Neutrophil (primary cell): ENCODE results near the gene FATE1.

Experiments used
- H3K27ac ChIP-seq: fragments of 200-600 bp; sonication (generic); 2 replicates; pipeline ENCODE4 v1.5.1; 2016; ENCODE audit warnings: mild to moderate bottlenecking, moderate library complexity
- H3K27me3 ChIP-seq: fragments of 200-600 bp; sonication (generic); 2 replicates; pipeline ENCODE4 v1.6.0; 2016; ENCODE audit warnings: mild to moderate bottlenecking
- H3K36me3 ChIP-seq: fragments of 200-600 bp; sonication (generic); 2 replicates; pipeline ENCODE4 v1.5.1; 2017
- H3K4me1 ChIP-seq, 2 experiments: fragments of 200-600 bp in 1 of 2; sonication (generic) in 1 of 2; 1 replicate in 1 of 2; 2 replicates in 1 of 2; pipeline versions ENCODE4 v1.5.1 to v1.6.1; 2013 to 2016; ENCODE audit warnings: low read depth in 1 of 2, low read length in 1 of 2, mild to moderate bottlenecking in 1 of 2, moderate library complexity in 1 of 2; ENCODE audit not compliant: control insufficient read depth in 1 of 2, insufficient read depth in 1 of 2
- H3K4me3 ChIP-seq, 2 experiments: fragments of 200-600 bp in 1 of 2; sonication (generic) in 1 of 2; 1 replicate in 1 of 2; 2 replicates in 1 of 2; pipeline ENCODE4 v1.5.1; 2013 to 2016; ENCODE audit warnings: low read depth in 1 of 2, low read length in 1 of 2, mild to moderate bottlenecking in 1 of 2, moderate library complexity in 1 of 2
- H3K9me3 ChIP-seq: fragments of 200-600 bp; sonication (generic); 2 replicates; pipeline ENCODE4 v1.5.1; 2016
- TF ChIP-seq, protein P1 (sequence below): fragments of 200-600 bp; sonication (generic); IDR thresholded peaks from 2 replicates; pipeline ENCODE4 v1.5.1; 2016; ENCODE audit warnings: antibody characterized with exemption

FATE1 gene

DNA sequence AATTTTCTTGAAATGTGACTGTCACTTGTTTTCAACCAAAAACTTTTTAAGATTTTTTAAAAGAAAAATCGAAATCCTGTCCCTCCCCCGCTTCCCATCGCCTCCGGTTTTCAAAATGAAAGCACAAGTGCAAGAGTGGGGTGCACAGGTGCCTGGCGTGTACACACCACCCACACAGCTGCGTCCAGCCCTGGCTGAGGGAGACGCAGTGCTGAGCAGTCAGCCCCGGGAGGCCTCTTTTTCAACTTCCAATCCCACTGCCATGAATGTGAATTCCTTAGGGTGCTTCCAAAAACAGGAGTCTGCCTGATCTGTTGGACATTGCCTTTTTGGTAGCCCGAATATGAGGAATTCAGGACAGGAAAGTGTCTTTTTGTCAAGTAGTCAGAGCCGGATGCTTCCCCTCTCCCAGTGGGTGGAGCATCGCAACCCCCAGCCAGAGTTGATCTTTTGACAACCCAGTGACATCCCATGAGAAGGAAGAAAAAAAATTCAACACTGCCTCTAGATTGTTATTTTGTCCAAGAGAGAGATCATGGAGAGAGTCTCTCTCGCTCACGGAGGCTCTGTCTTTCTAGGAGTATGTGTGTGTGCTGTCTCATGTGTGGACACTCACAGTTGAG, 11.7 kb upstream of the FATE1 start:
- no peaks in the 10 kb centered on the region for H3K9me3 ChIP-seq
- H3K27me3 ChIP-seq = no peaks in the 10 kb centered on the region
- H3K4me3 ChIP-seq = no peak overlapping the region
- H3K27ac ChIP-seq = no peak overlapping the region
- H3K36me3 ChIP-seq = no peaks in the 10 kb centered on the region
- no peaks in the 10 kb centered on the region for H3K4me1 ChIP-seq
- TF ChIP-seq, protein P1, sequence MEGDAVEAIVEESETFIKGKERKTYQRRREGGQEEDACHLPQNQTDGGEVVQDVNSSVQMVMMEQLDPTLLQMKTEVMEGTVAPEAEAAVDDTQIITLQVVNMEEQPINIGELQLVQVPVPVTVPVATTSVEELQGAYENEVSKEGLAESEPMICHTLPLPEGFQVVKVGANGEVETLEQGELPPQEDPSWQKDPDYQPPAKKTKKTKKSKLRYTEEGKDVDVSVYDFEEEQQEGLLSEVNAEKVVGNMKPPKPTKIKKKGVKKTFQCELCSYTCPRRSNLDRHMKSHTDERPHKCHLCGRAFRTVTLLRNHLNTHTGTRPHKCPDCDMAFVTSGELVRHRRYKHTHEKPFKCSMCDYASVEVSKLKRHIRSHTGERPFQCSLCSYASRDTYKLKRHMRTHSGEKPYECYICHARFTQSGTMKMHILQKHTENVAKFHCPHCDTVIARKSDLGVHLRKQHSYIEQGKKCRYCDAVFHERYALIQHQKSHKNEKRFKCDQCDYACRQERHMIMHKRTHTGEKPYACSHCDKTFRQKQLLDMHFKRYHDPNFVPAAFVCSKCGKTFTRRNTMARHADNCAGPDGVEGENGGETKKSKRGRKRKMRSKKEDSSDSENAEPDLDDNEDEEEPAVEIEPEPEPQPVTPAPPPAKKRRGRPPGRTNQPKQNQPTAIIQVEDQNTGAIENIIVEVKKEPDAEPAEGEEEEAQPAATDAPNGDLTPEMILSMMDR = no peak

DNA sequence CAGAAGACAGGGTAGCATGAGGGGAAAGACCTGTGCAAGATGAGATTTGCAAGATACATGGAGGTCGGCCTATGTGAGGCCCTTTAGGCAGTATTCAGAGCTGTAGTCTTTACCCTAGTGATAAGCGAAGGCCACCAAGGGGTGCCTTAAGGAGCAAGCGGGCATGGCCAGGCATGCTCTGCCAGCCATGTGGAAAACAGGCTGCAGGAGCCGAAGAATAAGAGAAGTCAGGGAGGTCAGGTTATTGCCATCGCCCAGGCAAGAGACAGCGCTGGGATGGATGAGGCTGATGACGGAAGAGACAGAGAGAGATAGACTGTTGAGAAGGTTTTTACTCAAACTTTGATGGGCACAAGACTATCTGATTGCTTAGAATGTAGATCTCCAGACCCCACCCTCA, 7.0 kb upstream of the FATE1 start:
- Histone ChIP-seq H3K36me3 (no peaks in the 10 kb centered on the region), H3K4me1 (no peaks in the 10 kb centered on the region), H3K27ac (no peak overlapping the region), H3K4me3 (no peak overlapping the region), H3K27me3 (no peaks in the 10 kb centered on the region), H3K9me3 (no peaks in the 10 kb centered on the region)
- TF ChIP-seq, protein P1 = no peak

DNA sequence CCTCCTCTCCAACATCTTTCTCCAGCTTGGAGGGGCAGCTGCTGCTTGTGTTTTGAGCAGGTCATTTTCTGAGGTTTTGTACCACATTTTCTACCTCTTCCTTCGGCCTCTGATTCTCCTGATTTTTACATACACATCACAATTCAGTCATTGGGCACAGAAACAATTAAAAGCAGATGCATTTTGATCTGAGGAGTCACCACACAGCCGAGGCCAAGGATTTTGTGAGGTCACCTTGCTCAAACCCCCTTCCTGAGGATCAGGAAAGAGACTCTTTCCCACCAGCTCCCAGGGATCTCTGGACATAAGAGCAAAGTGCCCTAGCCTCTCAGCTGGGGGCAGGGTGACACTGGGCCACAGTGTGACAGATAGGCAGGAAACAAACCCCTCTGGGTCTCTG, 5.4 kb upstream of the FATE1 start:
- Histone ChIP-seq H3K27me3 (no peaks in the 10 kb centered on the region), H3K4me1 (no peaks in the 10 kb centered on the region), H3K27ac (no peak overlapping the region), H3K4me3 (no peak overlapping the region), H3K9me3 (no peaks in the 10 kb centered on the region), H3K36me3 (no peaks in the 10 kb centered on the region)
- TF ChIP-seq, protein P1 = no peak

DNA sequence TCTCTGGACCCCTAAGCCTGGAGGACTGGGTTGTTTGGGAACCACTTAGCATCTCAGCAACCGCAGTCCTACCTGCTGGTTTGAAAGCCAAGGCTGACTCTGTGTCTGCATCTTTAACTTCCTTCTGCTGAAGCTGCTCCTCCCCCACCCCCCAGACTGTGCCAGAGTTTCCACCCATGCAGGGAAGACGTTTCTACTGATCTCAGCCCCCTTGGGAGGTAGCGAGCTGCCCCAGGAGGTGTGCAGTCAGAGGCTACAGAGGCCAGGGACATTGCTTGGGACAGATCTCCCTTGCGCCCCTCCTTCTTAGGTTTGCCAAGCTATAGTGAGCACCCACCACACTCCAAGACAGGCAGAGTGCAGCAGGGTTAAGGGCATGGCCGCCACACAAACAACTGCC, 4.7 kb upstream of the FATE1 start:
- H3K4me1 ChIP-seq = no peaks in the 10 kb centered on the region
- no peaks in the 10 kb centered on the region for H3K9me3 ChIP-seq
- no peaks in the 10 kb centered on the region for H3K27me3 ChIP-seq
- TF ChIP-seq, protein P1 = no peak
- no peak overlapping the region for H3K4me3 ChIP-seq
- no peaks in the 10 kb centered on the region for H3K36me3 ChIP-seq
- no peak overlapping the region for H3K27ac ChIP-seq

DNA sequence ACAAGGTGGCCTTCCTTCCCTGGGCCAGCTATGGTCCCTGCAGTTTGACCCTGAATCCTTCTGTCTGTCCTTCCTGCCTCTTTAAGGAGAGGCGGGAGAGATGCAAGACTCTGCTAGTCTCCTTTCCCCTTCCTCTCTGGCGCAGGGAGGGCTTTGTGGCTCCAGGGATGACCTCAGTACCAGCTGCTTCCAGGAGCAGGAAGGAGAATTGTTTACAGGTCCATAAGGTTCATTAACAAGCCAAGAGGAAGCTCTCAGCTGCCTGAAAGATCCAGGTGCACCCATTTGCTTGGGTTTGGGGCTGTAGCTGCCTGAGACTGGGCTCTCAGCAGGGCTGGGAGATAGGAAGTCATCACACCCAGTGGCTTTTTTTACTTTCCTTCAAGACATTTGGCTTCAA, 4.0 kb upstream of the FATE1 start:
- Histone ChIP-seq H3K27ac (no peak overlapping the region), H3K36me3 (no peaks in the 10 kb centered on the region), H3K4me3 (no peak overlapping the region), H3K4me1 (no peaks in the 10 kb centered on the region), H3K27me3 (no peaks in the 10 kb centered on the region), H3K9me3 (no peaks in the 10 kb centered on the region)
- TF ChIP-seq, protein P1 = no peak

DNA sequence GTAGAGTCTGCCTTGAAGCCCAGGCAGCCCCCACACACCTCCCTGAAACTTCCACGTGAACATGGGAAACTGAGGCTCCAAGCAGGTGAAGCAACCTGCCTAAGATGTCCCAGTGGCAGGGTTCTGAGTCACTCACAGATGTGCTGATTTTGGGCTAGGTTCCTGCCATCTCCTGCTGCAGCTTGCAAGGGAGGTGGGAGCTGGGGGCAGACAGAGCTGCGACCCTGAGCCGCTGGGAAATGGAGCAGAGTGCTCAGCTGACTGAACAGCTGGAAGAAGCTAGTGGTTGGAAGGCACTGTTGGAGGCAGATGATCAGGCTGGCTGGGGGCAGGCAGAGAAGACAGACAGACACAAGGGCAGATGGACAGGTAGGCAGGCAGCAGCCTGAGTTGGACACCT, 3.6 kb upstream of the FATE1 start:
- Histone ChIP-seq H3K4me1 (no peaks in the 10 kb centered on the region), H3K4me3 (no peak overlapping the region), H3K27ac (no peak overlapping the region), H3K27me3 (no peaks in the 10 kb centered on the region), H3K9me3 (no peaks in the 10 kb centered on the region), H3K36me3 (no peaks in the 10 kb centered on the region)
- TF ChIP-seq, protein P1 = no peak
